ENCODE data around the gene CTNNA3. TPM values are rescaled to one million over a fixed set of nuclear protein-coding genes. Genes with fewer than 3 reads are reported as not detected.

The CTNNA3 gene
- total RNA-seq, 1 experiment from 2014 or later, result 0.32 TPM

DNA sequence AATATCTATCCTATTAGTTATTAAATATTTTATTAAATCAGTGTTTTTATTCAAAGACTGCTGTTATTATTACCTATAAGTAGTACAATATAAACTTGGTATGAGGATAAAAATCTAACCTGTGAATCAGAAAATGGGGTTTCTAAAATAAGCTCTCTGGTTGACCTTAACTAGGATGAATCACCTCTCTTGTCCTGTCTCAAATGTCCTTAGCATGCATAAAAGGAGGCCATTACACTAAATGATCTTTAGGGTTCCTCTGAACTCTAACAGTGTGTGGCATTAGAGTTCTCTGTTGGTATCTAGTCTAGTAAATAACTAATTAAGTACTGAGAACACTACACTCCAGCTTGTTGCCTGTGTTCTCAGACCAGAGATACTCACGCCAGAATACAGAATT, 913.2 kb downstream of the CTNNA3 start:
- no peak for ATAC-seq
- intact Hi-C loops (cut with micrococcal nuclease), result no loop called here
- no peak overlapping the region for H3K9ac ChIP-seq (ENCODE audit: low read length)
- ChIA-PET POLR2A (no interaction called here), CTCF (no interaction called here), RAD21 (ENCODE audit: low non-redundant PET in 1 of 2, low total read pairs in 2 of 2, uncharacterized antibody in 2 of 2, unreplicated experiment in 2 of 2) (no interaction called here)
- no peaks in the 10 kb centered on the region for H3K9me3 ChIP-seq (ENCODE audit: control insufficient read depth in 1 of 2, insufficient read depth in 1 of 2, low read depth in 1 of 2, low read length in 2 of 2)
- no peaks in the 10 kb centered on the region for H3K36me3 ChIP-seq (ENCODE audit: control insufficient read depth in 1 of 2, insufficient read depth in 2 of 2, low read length in 2 of 2)
- H3K4me2 ChIP-seq (ENCODE audit: low read length), result no peak overlapping the region
- no peak overlapping the region for H3K4me3 ChIP-seq (replicated peaks in 1 of 2; ENCODE audit: low read depth in 1 of 2, low read length in 2 of 2)
- H3K4me1 ChIP-seq (ENCODE audit: control insufficient read depth in 1 of 2, insufficient read depth in 2 of 2, low read length in 2 of 2), result peaks cover 0 to 4% of the 10 kb centered on the region in 2 experiments; a peak in 1 of 4 replicates
- no peak for DNase-seq (ENCODE audit: low read depth, low spot score)
- no peaks in the 10 kb centered on the region for H3K79me2 ChIP-seq (ENCODE audit: insufficient read depth, low read length)
- H2AFZ ChIP-seq (ENCODE audit: low read depth, low read length, poor library complexity, severe bottlenecking), result no peak overlapping the region
- no peaks in the 10 kb centered on the region for H4K20me1 ChIP-seq (ENCODE audit: insufficient read depth)
- TF ChIP-seq EZH2 (IDR thresholded peaks at IDR 0.05) (no peak), TCF7L2 (IDR thresholded peaks at IDR 0.05; ENCODE audit: borderline replicate concordance, extremely low read depth, insufficient read depth, insufficient read length) (no peak), POLR2A (IDR thresholded peaks at IDR 0.05; ENCODE audit: borderline replicate concordance, extremely low read depth, insufficient read depth, insufficient read length) (no peak), CTCF (IDR thresholded peaks at IDR 0.05 in 2 of 3, conservative IDR thresholded peaks at IDR 0.05 in 1 of 3; ENCODE audit: borderline replicate concordance in 1 of 3, insufficient read depth in 1 of 3, low read depth in 2 of 3, low read length in 2 of 3) (no peak), EZH2phosphoT487 (IDR thresholded peaks at IDR 0.05; ENCODE audit: borderline replicate concordance) (no peak), CBX3 (IDR thresholded peaks at IDR 0.05; ENCODE audit: low read depth) (no peak), ZNF274 (IDR thresholded peaks at IDR 0.05; ENCODE audit: low read depth, low read length) (no peak), CEBPB (IDR thresholded peaks at IDR 0.05; ENCODE audit: low read depth) (no peak), REST (IDR thresholded peaks at IDR 0.05; ENCODE audit: low read depth) (no peak), EGR1 (IDR thresholded peaks at IDR 0.05; ENCODE audit: low read depth) (no peak), ATF3 (IDR thresholded peaks at IDR 0.05) (no peak), SIN3A (IDR thresholded peaks at IDR 0.05; ENCODE audit: low read depth) (no peak), YY1 (IDR thresholded peaks at IDR 0.05; ENCODE audit: extremely low read depth, insufficient replicate concordance, low read depth, low read length) (no peak), POLR2AphosphoS5 (IDR thresholded peaks at IDR 0.05; ENCODE audit: low read depth, low read length) (no peak), ELF1 (IDR thresholded peaks at IDR 0.05; ENCODE audit: borderline replicate concordance, low read depth) (no peak)
- TF ChIP-seq, protein P1, sequence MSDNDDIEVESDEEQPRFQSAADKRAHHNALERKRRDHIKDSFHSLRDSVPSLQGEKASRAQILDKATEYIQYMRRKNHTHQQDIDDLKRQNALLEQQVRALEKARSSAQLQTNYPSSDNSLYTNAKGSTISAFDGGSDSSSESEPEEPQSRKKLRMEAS (IDR thresholded peaks at IDR 0.05), result no peak
- TF ChIP-seq, protein P2, sequence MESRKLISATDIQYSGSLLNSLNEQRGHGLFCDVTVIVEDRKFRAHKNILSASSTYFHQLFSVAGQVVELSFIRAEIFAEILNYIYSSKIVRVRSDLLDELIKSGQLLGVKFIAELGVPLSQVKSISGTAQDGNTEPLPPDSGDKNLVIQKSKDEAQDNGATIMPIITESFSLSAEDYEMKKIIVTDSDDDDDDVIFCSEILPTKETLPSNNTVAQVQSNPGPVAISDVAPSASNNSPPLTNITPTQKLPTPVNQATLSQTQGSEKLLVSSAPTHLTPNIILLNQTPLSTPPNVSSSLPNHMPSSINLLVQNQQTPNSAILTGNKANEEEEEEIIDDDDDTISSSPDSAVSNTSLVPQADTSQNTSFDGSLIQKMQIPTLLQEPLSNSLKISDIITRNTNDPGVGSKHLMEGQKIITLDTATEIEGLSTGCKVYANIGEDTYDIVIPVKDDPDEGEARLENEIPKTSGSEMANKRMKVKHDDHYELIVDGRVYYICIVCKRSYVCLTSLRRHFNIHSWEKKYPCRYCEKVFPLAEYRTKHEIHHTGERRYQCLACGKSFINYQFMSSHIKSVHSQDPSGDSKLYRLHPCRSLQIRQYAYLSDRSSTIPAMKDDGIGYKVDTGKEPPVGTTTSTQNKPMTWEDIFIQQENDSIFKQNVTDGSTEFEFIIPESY (IDR thresholded peaks at IDR 0.05; ENCODE audit: extremely low read depth, insufficient replicate concordance, low read length), result no peak
- no TSS peak for BruUV-seq (replicated peaks)
- H3K27me3 ChIP-seq (ENCODE audit: insufficient read depth, low read length), result no peaks in the 10 kb centered on the region
- H3K9me2 ChIP-seq (ENCODE audit: insufficient read depth), result no peaks in the 10 kb centered on the region
- no peak overlapping the region for H3K27ac ChIP-seq (ENCODE audit: low read depth, low read length)
